ENCODE measurements around the gene CLPTM1L.

The CLPTM1L gene

DNA sequence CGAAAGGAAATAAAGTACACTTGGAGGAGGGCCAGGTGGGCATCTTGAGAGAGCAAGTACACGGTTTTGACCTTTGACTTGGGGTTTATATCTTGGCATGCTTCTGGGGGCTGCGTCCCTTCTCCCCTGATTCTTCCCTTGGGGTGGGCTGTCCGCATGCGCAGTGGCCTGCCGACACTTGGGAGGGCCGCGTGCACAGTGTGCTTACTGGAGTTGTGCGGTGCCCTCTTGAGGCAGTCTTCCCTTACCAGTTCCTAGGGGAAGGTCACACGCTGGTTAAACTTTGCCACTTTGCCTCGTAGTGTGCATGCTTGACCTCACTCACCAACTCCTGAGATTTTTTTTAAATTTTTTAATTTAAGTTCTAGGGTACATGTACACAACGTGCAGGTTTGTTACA lies 4.3 kb upstream of the CLPTM1L start (continued):
- TF ChIP-seq BCL11B (tag by site-specific recombination; IDR thresholded peaks at IDR 0.05; ENCODE audit: low read depth), result no peak
- TF ChIP-seq ZNF221 (tag by site-specific recombination; IDR thresholded peaks at IDR 0.05; ENCODE audit: borderline replicate concordance), result no peak
- TF ChIP-seq ZNF202 (tag by site-specific recombination; IDR thresholded peaks at IDR 0.05; ENCODE audit: borderline replicate concordance), result no peak
- no peak for TF ChIP-seq SETDB1 (IDR thresholded peaks at IDR 0.05; ENCODE audit: insufficient read length, low read length)
- TF ChIP-seq ZNF596 (tag by site-specific recombination; IDR thresholded peaks at IDR 0.05), result no peak
- TF ChIP-seq ZNF175 (tag by site-specific recombination; IDR thresholded peaks at IDR 0.05), result no peak
- TF ChIP-seq IKZF3 (tag by site-specific recombination; IDR thresholded peaks at IDR 0.05), result no peak
- no peak for TF ChIP-seq ZNF830 (tag by site-specific recombination; IDR thresholded peaks at IDR 0.05; ENCODE audit: low read depth)
- TF ChIP-seq ZNF558 (tag by site-specific recombination; IDR thresholded peaks at IDR 0.05), result no peak
- no peak for TF ChIP-seq ZNF560 (tag by site-specific recombination; IDR thresholded peaks at IDR 0.05; ENCODE audit: borderline replicate concordance)
- TF ChIP-seq ZNF311 (tag by site-specific recombination; IDR thresholded peaks at IDR 0.05; ENCODE audit: borderline replicate concordance), result no peak
- no peak for TF ChIP-seq ZNF629 (tag by site-specific recombination; IDR thresholded peaks at IDR 0.05)

DNA sequence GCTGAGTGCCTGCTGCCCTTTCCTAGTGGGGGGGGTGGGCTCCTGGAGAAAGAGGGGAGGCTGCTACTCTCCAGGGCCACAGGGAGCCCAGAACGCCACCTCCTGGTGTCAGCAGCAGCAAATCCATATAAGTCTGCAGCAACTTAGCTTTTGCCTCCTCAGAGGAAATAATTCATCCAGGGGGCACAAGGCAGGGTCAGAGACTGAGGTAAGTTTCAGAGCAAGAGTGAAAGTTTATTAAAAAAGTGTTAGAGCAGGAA lies 4.0 kb upstream of the CLPTM1L start:
- no peak overlapping the region for H3K4me3 ChIP-seq (ENCODE audit: low read depth, low read length)
- no peak for TF ChIP-seq ZNF140 (tag by site-specific recombination; IDR thresholded peaks at IDR 0.05)
- POLR2A ChIA-PET, result no interaction called here
- no peak overlapping the region for H3K27ac ChIP-seq (ENCODE audit: extremely low read depth, low read depth, low read length)
- CTCF ChIA-PET, result interaction anchor here (0.7 to 2.2 kb wide), 3 partner anchors 31 to 175 kb away, joined by 4 to 12 read pairs (median 7); no protein-coding TSS in a partner anchor
- peaks cover 0 to 2% of the 10 kb centered on the region in 2 experiments; a peak in 1 of 3 replicates for H3K36me3 ChIP-seq (ENCODE audit: control insufficient read depth in 2 of 2, insufficient read depth in 1 of 2, low read length in 2 of 2)
- peaks cover 1% of the 10 kb centered on the region; the same call in 1 of the 2 replicates for H3K4me1 ChIP-seq (ENCODE audit: control insufficient read depth, insufficient read depth, low read length)
- no peaks in the 10 kb centered on the region for H3K9me3 ChIP-seq (ENCODE audit: control insufficient read depth, insufficient read depth, low read depth, low read length)

DNA sequence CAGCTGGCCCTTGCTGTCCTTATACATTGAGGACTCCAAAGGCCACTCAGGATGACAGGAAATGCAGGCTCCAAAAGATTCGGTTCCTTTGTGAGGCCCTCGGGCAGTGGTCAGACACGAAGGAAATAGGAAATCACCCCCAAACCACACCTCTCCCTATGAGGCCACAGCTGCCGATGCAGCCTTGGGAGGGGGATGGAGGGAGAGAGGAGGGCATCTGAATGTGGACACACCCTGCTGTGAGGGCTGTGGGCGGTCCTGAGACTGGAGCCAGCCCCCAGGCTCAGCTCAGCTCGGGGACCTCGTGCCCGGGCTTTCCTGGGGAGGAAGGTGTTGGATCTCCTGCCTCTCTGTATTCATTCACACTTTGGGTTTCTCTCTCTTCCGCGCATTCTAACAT lies 2.7 kb upstream of the CLPTM1L start:
- POLR2A ChIA-PET, result interaction anchor here (0.8 to 2.0 kb wide), 2 partner anchors 20 to 120 kb away, joined by 3 to 7 read pairs; no protein-coding TSS in a partner anchor
- no peaks in the 10 kb centered on the region for H3K9me3 ChIP-seq (ENCODE audit: control insufficient read depth, insufficient read depth, low read depth, low read length)
- peaks cover 7% of the 10 kb centered on the region; the same call in 1 of the 2 replicates for H3K4me1 ChIP-seq (ENCODE audit: control insufficient read depth, insufficient read depth, low read length)
- peaks cover 8 to 14% of the 10 kb centered on the region in 2 experiments for H3K36me3 ChIP-seq (ENCODE audit: control insufficient read depth in 2 of 2, insufficient read depth in 1 of 2, low read length in 2 of 2)
- H3K4me3 ChIP-seq (ENCODE audit: low read depth, low read length), result no peak overlapping the region
- H3K27ac ChIP-seq (ENCODE audit: extremely low read depth, low read depth, low read length), result no peak overlapping the region
- CTCF ChIA-PET, result interaction anchor here (0.8 to 2.2 kb wide), 3 partner anchors 33 to 175 kb away, joined by 3 to 12 read pairs (median 6); no protein-coding TSS in a partner anchor
- TF ChIP-seq SCRT1 (tag by site-specific recombination; IDR thresholded peaks at IDR 0.05; ENCODE audit: borderline replicate concordance) (no peak), ZBTB21 (tag by site-specific recombination; IDR thresholded peaks at IDR 0.05) (no peak), ZNF394 (tag by site-specific recombination; IDR thresholded peaks at IDR 0.05; ENCODE audit: borderline replicate concordance) (no peak), GLI2 (tag by site-specific recombination; IDR thresholded peaks at IDR 0.05; ENCODE audit: borderline replicate concordance, low read depth) (no peak), ZNF350 (tag by site-specific recombination; IDR thresholded peaks at IDR 0.05) (no peak), ZNF837 (tag by site-specific recombination; IDR thresholded peaks at IDR 0.05) (no peak)
- TF ChIP-seq, protein P1, sequence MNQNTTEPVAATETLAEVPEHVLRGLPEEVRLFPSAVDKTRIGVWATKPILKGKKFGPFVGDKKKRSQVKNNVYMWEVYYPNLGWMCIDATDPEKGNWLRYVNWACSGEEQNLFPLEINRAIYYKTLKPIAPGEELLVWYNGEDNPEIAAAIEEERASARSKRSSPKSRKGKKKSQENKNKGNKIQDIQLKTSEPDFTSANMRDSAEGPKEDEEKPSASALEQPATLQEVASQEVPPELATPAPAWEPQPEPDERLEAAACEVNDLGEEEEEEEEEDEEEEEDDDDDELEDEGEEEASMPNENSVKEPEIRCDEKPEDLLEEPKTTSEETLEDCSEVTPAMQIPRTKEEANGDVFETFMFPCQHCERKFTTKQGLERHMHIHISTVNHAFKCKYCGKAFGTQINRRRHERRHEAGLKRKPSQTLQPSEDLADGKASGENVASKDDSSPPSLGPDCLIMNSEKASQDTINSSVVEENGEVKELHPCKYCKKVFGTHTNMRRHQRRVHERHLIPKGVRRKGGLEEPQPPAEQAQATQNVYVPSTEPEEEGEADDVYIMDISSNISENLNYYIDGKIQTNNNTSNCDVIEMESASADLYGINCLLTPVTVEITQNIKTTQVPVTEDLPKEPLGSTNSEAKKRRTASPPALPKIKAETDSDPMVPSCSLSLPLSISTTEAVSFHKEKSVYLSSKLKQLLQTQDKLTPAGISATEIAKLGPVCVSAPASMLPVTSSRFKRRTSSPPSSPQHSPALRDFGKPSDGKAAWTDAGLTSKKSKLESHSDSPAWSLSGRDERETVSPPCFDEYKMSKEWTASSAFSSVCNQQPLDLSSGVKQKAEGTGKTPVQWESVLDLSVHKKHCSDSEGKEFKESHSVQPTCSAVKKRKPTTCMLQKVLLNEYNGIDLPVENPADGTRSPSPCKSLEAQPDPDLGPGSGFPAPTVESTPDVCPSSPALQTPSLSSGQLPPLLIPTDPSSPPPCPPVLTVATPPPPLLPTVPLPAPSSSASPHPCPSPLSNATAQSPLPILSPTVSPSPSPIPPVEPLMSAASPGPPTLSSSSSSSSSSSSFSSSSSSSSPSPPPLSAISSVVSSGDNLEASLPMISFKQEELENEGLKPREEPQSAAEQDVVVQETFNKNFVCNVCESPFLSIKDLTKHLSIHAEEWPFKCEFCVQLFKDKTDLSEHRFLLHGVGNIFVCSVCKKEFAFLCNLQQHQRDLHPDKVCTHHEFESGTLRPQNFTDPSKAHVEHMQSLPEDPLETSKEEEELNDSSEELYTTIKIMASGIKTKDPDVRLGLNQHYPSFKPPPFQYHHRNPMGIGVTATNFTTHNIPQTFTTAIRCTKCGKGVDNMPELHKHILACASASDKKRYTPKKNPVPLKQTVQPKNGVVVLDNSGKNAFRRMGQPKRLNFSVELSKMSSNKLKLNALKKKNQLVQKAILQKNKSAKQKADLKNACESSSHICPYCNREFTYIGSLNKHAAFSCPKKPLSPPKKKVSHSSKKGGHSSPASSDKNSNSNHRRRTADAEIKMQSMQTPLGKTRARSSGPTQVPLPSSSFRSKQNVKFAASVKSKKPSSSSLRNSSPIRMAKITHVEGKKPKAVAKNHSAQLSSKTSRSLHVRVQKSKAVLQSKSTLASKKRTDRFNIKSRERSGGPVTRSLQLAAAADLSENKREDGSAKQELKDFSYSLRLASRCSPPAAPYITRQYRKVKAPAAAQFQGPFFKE (tag by site-specific recombination; IDR thresholded peaks at IDR 0.05; ENCODE audit: borderline replicate concordance), result no peak
- TF ChIP-seq, protein P2, sequence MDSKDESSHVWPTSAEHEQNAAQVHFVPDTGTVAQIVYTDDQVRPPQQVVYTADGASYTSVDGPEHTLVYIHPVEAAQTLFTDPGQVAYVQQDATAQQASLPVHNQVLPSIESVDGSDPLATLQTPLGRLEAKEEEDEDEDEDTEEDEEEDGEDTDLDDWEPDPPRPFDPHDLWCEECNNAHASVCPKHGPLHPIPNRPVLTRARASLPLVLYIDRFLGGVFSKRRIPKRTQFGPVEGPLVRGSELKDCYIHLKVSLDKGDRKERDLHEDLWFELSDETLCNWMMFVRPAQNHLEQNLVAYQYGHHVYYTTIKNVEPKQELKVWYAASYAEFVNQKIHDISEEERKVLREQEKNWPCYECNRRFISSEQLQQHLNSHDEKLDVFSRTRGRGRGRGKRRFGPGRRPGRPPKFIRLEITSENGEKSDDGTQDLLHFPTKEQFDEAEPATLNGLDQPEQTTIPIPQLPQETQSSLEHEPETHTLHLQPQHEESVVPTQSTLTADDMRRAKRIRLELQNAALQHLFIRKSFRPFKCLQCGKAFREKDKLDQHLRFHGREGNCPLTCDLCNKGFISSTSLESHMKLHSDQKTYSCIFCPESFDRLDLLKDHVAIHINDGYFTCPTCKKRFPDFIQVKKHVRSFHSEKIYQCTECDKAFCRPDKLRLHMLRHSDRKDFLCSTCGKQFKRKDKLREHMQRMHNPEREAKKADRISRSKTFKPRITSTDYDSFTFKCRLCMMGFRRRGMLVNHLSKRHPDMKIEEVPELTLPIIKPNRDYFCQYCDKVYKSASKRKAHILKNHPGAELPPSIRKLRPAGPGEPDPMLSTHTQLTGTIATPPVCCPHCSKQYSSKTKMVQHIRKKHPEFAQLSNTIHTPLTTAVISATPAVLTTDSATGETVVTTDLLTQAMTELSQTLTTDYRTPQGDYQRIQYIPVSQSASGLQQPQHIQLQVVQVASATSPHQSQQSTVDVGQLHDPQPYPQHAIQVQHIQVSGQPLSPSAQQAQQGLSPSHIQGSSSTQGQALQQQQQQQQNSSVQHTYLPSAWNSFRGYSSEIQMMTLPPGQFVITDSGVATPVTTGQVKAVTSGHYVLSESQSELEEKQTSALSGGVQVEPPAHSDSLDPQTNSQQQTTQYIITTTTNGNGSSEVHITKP (tag by site-specific recombination; IDR thresholded peaks at IDR 0.05), result no peak
- TF ChIP-seq, protein P3, sequence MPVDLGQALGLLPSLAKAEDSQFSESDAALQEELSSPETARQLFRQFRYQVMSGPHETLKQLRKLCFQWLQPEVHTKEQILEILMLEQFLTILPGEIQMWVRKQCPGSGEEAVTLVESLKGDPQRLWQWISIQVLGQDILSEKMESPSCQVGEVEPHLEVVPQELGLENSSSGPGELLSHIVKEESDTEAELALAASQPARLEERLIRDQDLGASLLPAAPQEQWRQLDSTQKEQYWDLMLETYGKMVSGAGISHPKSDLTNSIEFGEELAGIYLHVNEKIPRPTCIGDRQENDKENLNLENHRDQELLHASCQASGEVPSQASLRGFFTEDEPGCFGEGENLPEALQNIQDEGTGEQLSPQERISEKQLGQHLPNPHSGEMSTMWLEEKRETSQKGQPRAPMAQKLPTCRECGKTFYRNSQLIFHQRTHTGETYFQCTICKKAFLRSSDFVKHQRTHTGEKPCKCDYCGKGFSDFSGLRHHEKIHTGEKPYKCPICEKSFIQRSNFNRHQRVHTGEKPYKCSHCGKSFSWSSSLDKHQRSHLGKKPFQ (tag by site-specific recombination; IDR thresholded peaks at IDR 0.05), result no peak

Data from HEK293 (cell line).